Endothelial cell of umbilical vein (primary cell): Measurements from ENCODE around the gene RPL3.

Experiments
- CTCF ChIP-seq, 2 donors: IDR thresholded peaks; 1 replicate in 1 of 2; 2 replicates in 1 of 2; pipeline ENCODE4 v1.5.1; 2011; ENCODE audit warnings: low read length in 2 of 2, mild to moderate bottlenecking in 2 of 2, moderate library complexity in 2 of 2, control low read depth in 1 of 2, inconsistent platforms in 1 of 2, low read depth in 1 of 2; ENCODE audit not compliant: insufficient read depth in 1 of 2; ENCODE audit errors: extremely low read depth in 1 of 2
- FOS ChIP-seq: IDR thresholded peaks from 2 replicates; pipeline ENCODE4 v1.6.1; 2011; ENCODE audit warnings: mild to moderate bottlenecking, low read length, moderate library complexity, borderline replicate concordance; ENCODE audit not compliant: insufficient read depth
- GATA2 ChIP-seq: IDR thresholded peaks from 2 replicates; pipeline ENCODE4 v1.7.0; 2011; ENCODE audit warnings: low read depth, mild to moderate bottlenecking, moderate library complexity, mixed read lengths, low read length; ENCODE audit not compliant: insufficient read length, insufficient read depth

- TF ChIP-seq GATA2: no peak
- TF ChIP-seq CTCF (IDR thresholded peaks at IDR 0.05; ENCODE audit: extremely low read depth in 1 of 2, insufficient read depth in 1 of 2, low read depth in 1 of 2, low read length in 2 of 2): no peak
- TF ChIP-seq FOS: no peak
These were observed 1.5 kb downstream of the RPL3 start for GRCh38 chr22:39317775-39318506.
